K562 (cell line): ENCODE measurements around the gene NCBP2. TPM values are rescaled to one million over a fixed set of nuclear protein-coding genes. Genes with fewer than 3 reads are reported as not detected.

ENCODE experiments used
- ARNT ChIP-seq, 2 experiments: fragments of 450-650 bp; IDR thresholded peaks; 2 replicates each; pipeline ENCODE4 v1.6.1; 2016; ENCODE audit warnings: mild to moderate bottlenecking in 1 of 2
- KDM5B ChIP-seq: fragments of 200-600 bp; sonication (generic); IDR thresholded peaks from 2 replicates; pipeline ENCODE4 v1.6.1; 2012; ENCODE audit warnings: low read depth, mild to moderate bottlenecking, moderate library complexity, low read length, control low read depth, inconsistent platforms; ENCODE audit not compliant: insufficient replicate concordance
- LEF1 ChIP-seq: fragments of 450-650 bp; IDR thresholded peaks from 2 replicates; pipeline ENCODE4 v1.6.1; 2016; ENCODE audit warnings: mild to moderate bottlenecking
- MIER1 ChIP-seq: fragments of 450-650 bp; IDR thresholded peaks from 2 replicates; pipeline ENCODE4 v1.6.1; 2016; ENCODE audit warnings: antibody characterized with exemption, mild to moderate bottlenecking, low read depth
- NBN ChIP-seq: fragments of 450-650 bp; IDR thresholded peaks from 2 replicates; pipeline ENCODE4 v1.6.1; 2016; ENCODE audit warnings: low read depth, mild to moderate bottlenecking
- NEUROD1 ChIP-seq: fragments of 150-350 bp; IDR thresholded peaks from 2 replicates; pipeline ENCODE4 v1.6.1; 2014; ENCODE audit warnings: borderline replicate concordance, low read length, low read depth; ENCODE audit not compliant: partially characterized antibody
- NFATC3 ChIP-seq: fragments of 450-650 bp; IDR thresholded peaks from 2 replicates; pipeline ENCODE4 v1.6.1; 2017; ENCODE audit warnings: mild to moderate bottlenecking
- NFIC ChIP-seq: fragments of 450-650 bp; IDR thresholded peaks from 2 replicates; pipeline ENCODE4 v1.6.1; 2017; ENCODE audit warnings: mild to moderate bottlenecking, inconsistent platforms
- PHB2 ChIP-seq: fragments of 450-650 bp; IDR thresholded peaks from 2 replicates; pipeline ENCODE4 v1.6.1; 2017; ENCODE audit warnings: low read depth
- POLR3G ChIP-seq: IDR thresholded peaks from 2 replicates; pipeline ENCODE4 v1.6.1; 2011; ENCODE audit not compliant: insufficient read length, insufficient replicate concordance; ENCODE audit errors: extremely low read depth
- RBM25 ChIP-seq: fragments of 200-400 bp; formaldehyde crosslinking; IDR thresholded peaks from 2 replicates; pipeline ENCODE4 v1.6.1; 2018; ENCODE audit warnings: low read length, low read depth, moderate library complexity; ENCODE audit not compliant: severe bottlenecking
- TGIF2 ChIP-seq: sonication (generic); formaldehyde crosslinking; IDR thresholded peaks from 2 replicates; pipeline ENCODE4 v1.8.1; 2022; ENCODE audit warnings: mild to moderate bottlenecking, missing genetic modification reagents, moderate library complexity
- XRCC3 ChIP-seq: fragments of 450-650 bp; IDR thresholded peaks from 2 replicates; pipeline ENCODE4 v1.6.1; 2017; ENCODE audit warnings: mild to moderate bottlenecking, moderate library complexity
- ZEB2 ChIP-seq: fragments of 450-650 bp; IDR thresholded peaks from 2 replicates; pipeline ENCODE4 v1.6.1; 2016
- ZFX ChIP-seq: sonication (generic); formaldehyde crosslinking; IDR thresholded peaks from 2 replicates; pipeline ENCODE4 v1.8.0; 2022; ENCODE audit warnings: mild to moderate bottlenecking, missing genetic modification reagents, moderate library complexity
- ZNF146 ChIP-seq: IDR thresholded peaks from one replicate; pipeline ENCODE4 v1.6.1; 2018; ENCODE audit warnings: missing compliant biosample characterization; ENCODE audit not compliant: unreplicated experiment
- ZNF224 ChIP-seq: sonication (generic); formaldehyde crosslinking; IDR thresholded peaks from 2 replicates; pipeline ENCODE4 v1.8.0; 2022; ENCODE audit warnings: mild to moderate bottlenecking, missing genetic modification reagents
- ZNF444 ChIP-seq: fragments of 250-450 bp; sonication (Bioruptor Pico); IDR thresholded peaks from 2 replicates; pipeline ENCODE4 v1.4.0; 2020; ENCODE audit warnings: mild to moderate bottlenecking, moderate library complexity
- polyA plus RNA-seq, 8 experiments: library from polyadenylated mRNA; depleted of rRNA in 4 of 8; stranded (reverse) in 5 of 8; unstranded in 3 of 8; fragments of >200 nt; fragmentation: Nextera tagmentation in 2 of 8; fragmentation: Illumina TruSeq in 1 of 8; extraction: Ambion mirVana in 2 of 8; extraction: Trizol in 1 of 8; gene quantifications; 2 replicates each; pipeline versions ENCODE4 v1.2.1 to v1.2.3, GENCODE V29; 2011 to 2014; ENCODE audit warnings: inconsistent platforms in 1 of 8, missing spikeins in 1 of 8
- total RNA-seq, 7 experiments: library from RNA; depleted of rRNA in 6 of 7; stranded (reverse); fragments of >200 nt in 6 of 7; fragmentation: Illumina TruSeq in 2 of 7; extraction: Trizol in 2 of 7; gene quantifications; 2 replicates each; pipeline versions ENCODE4 v1.2.1 to v1.2.3, GENCODE V29; 2011 to 2021; ENCODE audit warnings: low replicate concordance in 1 of 7
- TF ChIP-seq, protein P1 (sequence below): fragments of 250-450 bp; sonication (Bioruptor Pico); IDR thresholded peaks from 2 replicates; pipeline ENCODE4 v1.5.1; 2021; ENCODE audit warnings: mild to moderate bottlenecking
- TF ChIP-seq, protein P2 (sequence below): fragments of 450-650 bp; IDR thresholded peaks from 2 replicates; pipeline ENCODE4 v1.6.1; 2018; ENCODE audit warnings: mild to moderate bottlenecking, low read depth; ENCODE audit not compliant: partially characterized antibody
- TF ChIP-seq, protein P3 (sequence below), 2 experiments: fragments of 450-650 bp; IDR thresholded peaks; 2 replicates each; pipeline ENCODE4 v1.6.1; 2016

Gene NCBP2
- total and polyA plus RNA-seq, 9 of the 15 experiments (the other 6 are each of a cell fraction or from before 2014, with no cell fraction given), result 56.4 to 102 (median 82.3) TPM

DNA sequence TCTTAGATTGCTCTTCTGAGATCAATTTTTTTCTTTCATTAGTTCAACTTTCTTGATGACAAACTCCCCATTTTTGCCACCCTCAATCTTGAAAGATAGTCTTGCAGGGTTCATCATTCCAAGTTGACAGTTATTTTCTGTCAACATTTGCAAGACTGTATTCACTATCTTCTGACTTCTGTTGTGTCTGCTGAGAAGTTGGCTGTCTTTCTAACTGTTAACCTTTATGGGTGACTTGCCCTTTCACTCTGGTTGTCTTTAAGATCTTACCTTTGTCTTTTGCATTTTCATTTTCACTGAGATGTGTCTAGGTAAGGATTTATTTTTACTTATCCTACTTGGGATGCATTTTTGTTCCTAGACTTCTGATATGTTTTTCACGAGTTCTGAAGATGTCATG, 40.9 kb upstream of the NCBP2 start (continued):
- 0 out of 2 replicates have a peak, but pooled peaks have one; percentile 31 for TF ChIP-seq MIER1
- TF ChIP-seq NFATC3, result no peak
- TF ChIP-seq ZNF444, result no peak
- TF ChIP-seq NFIC, result 0 out of 2 replicates have a peak, but pooled peaks have one; percentile 9
- no peak for TF ChIP-seq PHB2
- TF ChIP-seq ARNT (IDR thresholded peaks at IDR 0.05), result peak in 1 of 2 experiments; percentile 58; a peak in 1 of 4 replicates
- no peak for TF ChIP-seq NEUROD1
- no peak for TF ChIP-seq POLR3G
- TF ChIP-seq ZNF146 (CRISPR knock-in tag), result peak; percentile 8
- TF ChIP-seq RBM25, result peak; percentile 88
- no peak for TF ChIP-seq KDM5B
- TF ChIP-seq, protein P1, sequence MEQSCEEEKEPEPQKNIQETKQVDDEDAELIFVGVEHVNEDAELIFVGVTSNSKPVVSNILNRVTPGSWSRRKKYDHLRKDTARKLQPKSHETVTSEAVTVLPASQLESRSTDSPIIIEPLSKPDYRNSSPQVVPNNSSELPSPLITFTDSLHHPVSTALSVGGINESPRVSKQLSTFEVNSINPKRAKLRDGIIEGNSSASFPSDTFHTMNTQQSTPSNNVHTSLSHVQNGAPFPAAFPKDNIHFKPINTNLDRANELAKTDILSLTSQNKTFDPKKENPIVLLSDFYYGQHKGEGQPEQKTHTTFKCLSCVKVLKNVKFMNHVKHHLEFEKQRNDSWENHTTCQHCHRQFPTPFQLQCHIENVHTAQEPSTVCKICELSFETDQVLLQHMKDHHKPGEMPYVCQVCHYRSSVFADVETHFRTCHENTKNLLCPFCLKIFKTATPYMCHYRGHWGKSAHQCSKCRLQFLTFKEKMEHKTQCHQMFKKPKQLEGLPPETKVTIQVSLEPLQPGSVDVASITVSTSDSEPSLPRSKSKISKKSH (CRISPR knock-in tag), result 0 out of 2 replicates have a peak, but pooled peaks have one; percentile 36
- 0 out of 2 replicates have a peak, but pooled peaks have one; percentile 21 for TF ChIP-seq LEF1
- TF ChIP-seq ZFX (CRISPR knock-in tag), result no peak
- TF ChIP-seq, protein P2, sequence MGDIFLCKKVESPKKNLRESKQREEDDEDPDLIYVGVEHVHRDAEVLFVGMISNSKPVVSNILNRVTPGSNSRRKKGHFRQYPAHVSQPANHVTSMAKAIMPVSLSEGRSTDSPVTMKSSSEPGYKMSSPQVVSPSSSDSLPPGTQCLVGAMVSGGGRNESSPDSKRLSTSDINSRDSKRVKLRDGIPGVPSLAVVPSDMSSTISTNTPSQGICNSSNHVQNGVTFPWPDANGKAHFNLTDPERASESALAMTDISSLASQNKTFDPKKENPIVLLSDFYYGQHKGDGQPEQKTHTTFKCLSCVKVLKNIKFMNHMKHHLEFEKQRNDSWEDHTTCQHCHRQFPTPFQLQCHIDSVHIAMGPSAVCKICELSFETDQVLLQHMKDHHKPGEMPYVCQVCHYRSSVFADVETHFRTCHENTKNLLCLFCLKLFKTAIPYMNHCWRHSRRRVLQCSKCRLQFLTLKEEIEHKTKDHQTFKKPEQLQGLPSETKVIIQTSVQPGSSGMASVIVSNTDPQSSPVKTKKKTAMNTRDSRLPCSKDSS, result peak; percentile 99
- peak; percentile 38; the same call in 1 of the 2 replicates for TF ChIP-seq NBN
- TF ChIP-seq XRCC3, result peak; percentile 89
- TF ChIP-seq, protein P3, sequence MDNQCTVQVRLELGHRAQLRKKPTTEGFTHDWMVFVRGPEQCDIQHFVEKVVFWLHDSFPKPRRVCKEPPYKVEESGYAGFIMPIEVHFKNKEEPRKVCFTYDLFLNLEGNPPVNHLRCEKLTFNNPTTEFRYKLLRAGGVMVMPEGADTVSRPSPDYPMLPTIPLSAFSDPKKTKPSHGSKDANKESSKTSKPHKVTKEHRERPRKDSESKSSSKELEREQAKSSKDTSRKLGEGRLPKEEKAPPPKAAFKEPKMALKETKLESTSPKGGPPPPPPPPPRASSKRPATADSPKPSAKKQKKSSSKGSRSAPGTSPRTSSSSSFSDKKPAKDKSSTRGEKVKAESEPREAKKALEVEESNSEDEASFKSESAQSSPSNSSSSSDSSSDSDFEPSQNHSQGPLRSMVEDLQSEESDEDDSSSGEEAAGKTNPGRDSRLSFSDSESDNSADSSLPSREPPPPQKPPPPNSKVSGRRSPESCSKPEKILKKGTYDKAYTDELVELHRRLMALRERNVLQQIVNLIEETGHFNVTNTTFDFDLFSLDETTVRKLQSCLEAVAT (IDR thresholded peaks at IDR 0.05), result peak; percentile 42 to 51; a peak in 1 of 4 replicates
- TF ChIP-seq ZEB2, result peak; percentile 62
- no peak for TF ChIP-seq TGIF2
- TF ChIP-seq ZNF224 (CRISPR knock-in tag), result no peak
